ENCODE data around the gene TP53TG5. TPM values are rescaled to one million over a fixed set of nuclear protein-coding genes. Genes with fewer than 3 reads are reported as not detected.

Gene TP53TG5
- total RNA-seq, 4 donors from 2014 or later = not detected

- 75 to 79% methylated on average over 5 of the region's 5 CpGs for WGBS, 2 donors
- Histone ChIP-seq H3K36me3 (no peaks in the 10 kb centered on the region), H3K27ac (peak overlapping the region; percentile 93 to 98 (median 97)), H3K4me3 (replicated peaks in 1 of 3) (peak overlapping the region in 2 of 3 donors; percentile 0 to 68), H3K4me1 (peaks cover 51 to 60% of the 10 kb centered on the region in 2 donors), H3K27me3 (no peaks in the 10 kb centered on the region), H3K9me3 (no peaks in the 10 kb centered on the region)
- TF ChIP-seq, protein P1, sequence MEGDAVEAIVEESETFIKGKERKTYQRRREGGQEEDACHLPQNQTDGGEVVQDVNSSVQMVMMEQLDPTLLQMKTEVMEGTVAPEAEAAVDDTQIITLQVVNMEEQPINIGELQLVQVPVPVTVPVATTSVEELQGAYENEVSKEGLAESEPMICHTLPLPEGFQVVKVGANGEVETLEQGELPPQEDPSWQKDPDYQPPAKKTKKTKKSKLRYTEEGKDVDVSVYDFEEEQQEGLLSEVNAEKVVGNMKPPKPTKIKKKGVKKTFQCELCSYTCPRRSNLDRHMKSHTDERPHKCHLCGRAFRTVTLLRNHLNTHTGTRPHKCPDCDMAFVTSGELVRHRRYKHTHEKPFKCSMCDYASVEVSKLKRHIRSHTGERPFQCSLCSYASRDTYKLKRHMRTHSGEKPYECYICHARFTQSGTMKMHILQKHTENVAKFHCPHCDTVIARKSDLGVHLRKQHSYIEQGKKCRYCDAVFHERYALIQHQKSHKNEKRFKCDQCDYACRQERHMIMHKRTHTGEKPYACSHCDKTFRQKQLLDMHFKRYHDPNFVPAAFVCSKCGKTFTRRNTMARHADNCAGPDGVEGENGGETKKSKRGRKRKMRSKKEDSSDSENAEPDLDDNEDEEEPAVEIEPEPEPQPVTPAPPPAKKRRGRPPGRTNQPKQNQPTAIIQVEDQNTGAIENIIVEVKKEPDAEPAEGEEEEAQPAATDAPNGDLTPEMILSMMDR (IDR thresholded peaks at IDR 0.05) = no peak
- TF ChIP-seq POLR2A (IDR thresholded peaks at IDR 0.05) = no peak
- intact Hi-C loops (cut with DNase I) = no loop called here
- DNase-seq = no peak
These were observed 31.3 kb downstream of the TP53TG5 start for GRCh38 chr20:45346851-45347250.

DNA sequence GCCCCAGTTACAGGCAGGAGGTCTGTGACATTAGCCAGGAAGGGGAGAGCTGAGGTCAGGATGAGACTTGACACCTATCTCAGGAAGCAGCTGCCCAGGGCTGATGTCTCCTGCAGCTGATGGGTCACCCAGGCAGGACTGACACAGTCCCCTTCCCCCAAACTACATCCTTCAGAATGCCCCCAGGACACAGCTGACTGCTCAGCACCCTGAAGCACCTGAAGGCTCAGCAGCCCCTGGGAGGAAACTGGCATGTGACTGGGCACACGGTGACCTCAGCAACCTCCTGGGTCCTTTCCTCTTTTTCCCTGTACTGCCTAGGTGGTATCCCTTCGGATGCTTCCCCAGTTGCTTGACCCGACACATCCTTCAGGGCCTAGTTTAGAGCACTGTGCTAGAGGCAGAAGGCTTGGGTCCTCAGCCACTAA, 31.8 kb downstream of the TP53TG5 start:
- Histone ChIP-seq H3K27ac (peak overlapping the region; percentile 93 to 98 (median 97)), H3K4me3 (replicated peaks in 1 of 3) (peak overlapping the region in 2 of 3 donors; percentile 0 to 68), H3K4me1 (peaks cover 57 to 66% of the 10 kb centered on the region in 2 donors), H3K27me3 (no peaks in the 10 kb centered on the region), H3K9me3 (no peaks in the 10 kb centered on the region), H3K36me3 (no peaks in the 10 kb centered on the region)
- peak; percentile 38 to 39 for DNase-seq
- intact Hi-C loops (cut with DNase I) = no loop called here
- TF ChIP-seq, protein P1 (IDR thresholded peaks at IDR 0.05) = no peak
- no peak for TF ChIP-seq POLR2A (IDR thresholded peaks at IDR 0.05)
- 52 to 88% methylated on average over 3 of the region's 3 CpGs for WGBS, 2 donors

DNA sequence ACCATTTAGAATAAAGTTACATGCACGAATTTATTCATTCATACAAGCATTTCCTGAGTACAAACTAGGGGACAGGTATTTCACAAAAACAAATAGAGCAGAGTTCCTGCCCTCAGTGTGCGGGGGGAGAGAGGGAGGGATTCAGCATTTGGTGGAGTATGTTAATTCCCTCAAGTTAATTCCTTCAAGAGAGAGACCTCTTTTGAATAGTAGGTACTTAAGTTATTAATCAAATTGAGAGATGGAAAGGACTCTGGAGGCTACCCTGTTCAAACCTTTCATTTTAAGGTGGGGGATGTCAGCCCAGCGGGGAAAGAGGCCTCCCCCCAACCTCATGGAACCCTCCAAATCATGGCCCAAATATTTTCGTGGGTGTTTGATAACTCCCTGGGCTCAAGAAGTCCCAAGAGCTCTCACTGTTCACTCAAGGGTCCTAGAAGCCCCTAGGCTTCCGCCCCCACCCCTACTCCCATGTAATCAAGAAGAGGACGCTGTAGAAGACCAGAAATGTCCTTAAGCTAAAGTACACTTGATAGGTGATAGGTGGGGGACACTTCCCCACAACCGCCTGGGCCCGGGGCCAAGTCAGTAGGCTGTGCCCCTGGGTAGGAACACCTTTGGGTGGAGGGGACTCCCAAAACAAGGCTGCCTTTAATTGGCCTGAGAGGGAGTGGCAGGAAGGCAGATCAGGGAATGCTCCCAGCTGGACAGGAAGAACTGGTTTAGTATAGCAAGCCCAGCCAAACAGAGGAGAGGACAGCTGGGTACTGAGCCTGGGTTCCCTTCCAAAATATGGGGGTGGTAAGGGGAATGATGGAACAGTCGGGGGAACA, 32.8 kb downstream of the TP53TG5 start:
- H3K27ac ChIP-seq = peak overlapping the region; percentile 93 to 98 (median 97)
- H3K4me1 ChIP-seq = peaks cover 67 to 76% of the 10 kb centered on the region in 2 donors
- 21 to 30% methylated on average over 9 of the region's 9 CpGs for WGBS, 2 donors
- no peaks in the 10 kb centered on the region for H3K27me3 ChIP-seq
- H3K4me3 ChIP-seq (replicated peaks in 1 of 3) = peak overlapping the region in 1 of 3 donors; percentile 6
- TF ChIP-seq, protein P1 (IDR thresholded peaks at IDR 0.05) = no peak
- TF ChIP-seq POLR2A (IDR thresholded peaks at IDR 0.05) = peak in 1 of 2 donors; percentile 84
- no peaks in the 10 kb centered on the region for H3K9me3 ChIP-seq
- intact Hi-C loops (cut with DNase I) = no loop called here
- H3K36me3 ChIP-seq = no peaks in the 10 kb centered on the region
- peak; percentile 86 to 94 for DNase-seq

DNA sequence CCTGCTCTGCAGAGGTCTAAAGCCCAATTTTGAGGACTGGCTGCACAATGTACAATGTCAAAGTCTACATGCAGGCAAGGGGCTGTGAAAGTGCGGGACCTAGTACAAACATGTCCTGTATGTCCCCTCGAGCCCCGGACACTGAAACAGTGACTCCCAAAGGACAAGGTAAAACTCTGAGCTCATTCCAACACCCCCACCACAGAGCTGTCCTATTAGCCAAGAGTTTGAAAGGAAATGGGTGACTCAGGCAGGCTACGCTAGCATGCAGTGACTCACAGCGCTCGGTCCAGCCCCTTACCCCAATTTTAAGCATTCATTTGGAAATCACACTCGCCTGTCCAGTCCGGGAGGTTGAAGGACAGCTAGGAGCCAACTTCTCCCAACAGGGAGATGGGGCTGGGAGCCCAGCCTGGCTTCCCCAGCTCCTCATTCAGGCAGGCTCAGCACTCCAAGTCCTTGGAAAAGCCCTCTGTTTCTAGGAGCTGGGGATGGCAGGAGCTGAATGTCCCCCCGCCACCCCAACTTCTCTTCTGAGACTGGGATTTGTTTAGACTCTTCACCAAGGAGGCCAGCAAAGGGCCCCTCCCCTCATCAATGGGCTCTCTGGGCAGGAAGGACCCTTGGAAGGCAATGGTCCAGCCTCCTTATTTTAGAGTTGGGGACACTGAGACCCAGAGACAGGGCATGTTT, 33.8 kb downstream of the TP53TG5 start:
- peaks cover 77 to 86% of the 10 kb centered on the region in 2 donors for H3K4me1 ChIP-seq
- peak; percentile 54 to 62 for DNase-seq
- peak overlapping the region; percentile 93 to 98 (median 97) for H3K27ac ChIP-seq
- no peaks in the 10 kb centered on the region for H3K27me3 ChIP-seq
- H3K9me3 ChIP-seq = no peaks in the 10 kb centered on the region
- TF ChIP-seq, protein P1 (IDR thresholded peaks at IDR 0.05) = no peak
- TF ChIP-seq POLR2A (IDR thresholded peaks at IDR 0.05) = no peak
- WGBS, 2 donors = 40 to 50% methylated on average over 8 to 9 of the region's 9 CpGs
- H3K36me3 ChIP-seq = no peaks in the 10 kb centered on the region
- H3K4me3 ChIP-seq (replicated peaks in 1 of 3) = peak overlapping the region in 1 of 3 donors; percentile 6
- intact Hi-C loops (cut with DNase I) = no loop called here
